ENCODE results near the gene PROK1.

DNA sequence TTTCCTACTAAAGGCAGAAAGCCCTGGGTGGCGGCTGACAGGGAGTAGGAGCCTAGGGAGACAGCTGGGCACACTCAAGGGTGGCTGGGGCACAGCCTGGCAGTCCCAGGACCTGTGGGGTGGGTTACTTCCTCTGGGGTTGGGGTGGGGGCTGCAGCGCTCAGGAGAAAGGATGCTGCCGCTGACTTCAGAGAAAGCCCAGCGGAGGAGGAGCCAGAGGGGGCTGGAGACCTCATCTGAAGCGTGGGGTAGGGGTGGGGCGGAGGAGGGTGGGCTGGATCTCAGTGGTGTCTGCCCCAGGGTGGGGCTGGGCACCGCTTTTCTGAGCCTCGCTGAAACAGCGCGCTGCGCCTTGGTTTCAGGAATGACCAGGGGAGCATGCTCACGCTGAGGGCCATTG is 37.2 kb downstream of the PROK1 start:
- TF ChIP-seq CTCF (IDR thresholded peaks at IDR 0.05; ENCODE audit: insufficient read depth, low read depth, low read length) (no peak), EZH2 (IDR thresholded peaks at IDR 0.05; ENCODE audit: insufficient read depth, low read length) (no peak)
